Fibroblast of lung (primary cell): Measurements from ENCODE around the gene ETFA. TPM values are rescaled to one million over a fixed set of nuclear protein-coding genes. Genes with fewer than 3 reads are reported as not detected.

Experiments
- DNase-seq, 2 donors: peaks; one replicate each; pipeline versions ENCODE4 v3.0.0 to v3.0.0-alpha.2; 2010; ENCODE audit warnings: low read depth in 2 of 2
- H2AFZ ChIP-seq: 2 replicates; pipeline ENCODE4 v1.5.1; 2012; ENCODE audit warnings: low read length, control low read depth, inconsistent platforms
- H3K27ac ChIP-seq: 2 replicates; pipeline ENCODE4 v1.5.1; 2011; ENCODE audit warnings: low read length, control low read depth; ENCODE audit not compliant: insufficient read depth
- H3K27me3 ChIP-seq: 2 replicates; pipeline ENCODE4 v1.5.1; 2011; ENCODE audit warnings: mild to moderate bottlenecking, low read length; ENCODE audit not compliant: control insufficient read depth, insufficient read depth
- H3K36me3 ChIP-seq: 2 replicates; pipeline ENCODE4 v1.5.1; 2011; ENCODE audit warnings: low read length; ENCODE audit not compliant: control insufficient read depth, insufficient read depth
- H3K4me1 ChIP-seq: 2 replicates; pipeline ENCODE4 v1.5.1; 2011; ENCODE audit warnings: low read length; ENCODE audit not compliant: control insufficient read depth, insufficient read depth; ENCODE audit errors: extremely low read depth
- H3K4me2 ChIP-seq: 2 replicates; pipeline ENCODE4 v1.5.1; 2011; ENCODE audit warnings: low read length, control low read depth; ENCODE audit not compliant: insufficient read depth; ENCODE audit errors: extremely low read depth
- H3K4me3 ChIP-seq, 4 experiments: fragments of 200-600 bp in 1 of 4; sonication (generic) in 1 of 4; replicated peaks in 1 of 4; 2 replicates each; pipeline ENCODE4 v1.5.1; 2011 to 2016; ENCODE audit warnings: low read length in 4 of 4, low read depth in 3 of 4, mild to moderate bottlenecking in 3 of 4, control low read depth in 2 of 4, inconsistent platforms in 1 of 4, mixed read lengths in 1 of 4; ENCODE audit not compliant: insufficient read depth in 1 of 4; ENCODE audit errors: control extremely low read depth in 1 of 4
- H3K79me2 ChIP-seq: 2 replicates; pipeline ENCODE4 v1.5.1; 2012; ENCODE audit warnings: mild to moderate bottlenecking, low read length, inconsistent platforms; ENCODE audit not compliant: control insufficient read depth, insufficient read depth
- H3K9ac ChIP-seq: 2 replicates; pipeline ENCODE4 v1.5.1; 2011; ENCODE audit warnings: mild to moderate bottlenecking, low read length, control low read depth; ENCODE audit not compliant: insufficient read depth
- H3K9me3 ChIP-seq: 2 replicates; pipeline ENCODE4 v1.5.1; 2012; ENCODE audit warnings: low read depth, low read length; ENCODE audit not compliant: control insufficient read depth, insufficient read depth
- H4K20me1 ChIP-seq: 2 replicates; pipeline ENCODE4 v1.5.1; 2011; ENCODE audit warnings: low read length; ENCODE audit not compliant: control insufficient read depth, insufficient read depth; ENCODE audit errors: extremely low read depth
- CTCF ChIP-seq, 2 donors: IDR thresholded peaks in 1 of 2; conservative IDR thresholded peaks in 1 of 2; 1 replicate in 1 of 2; 2 replicates in 1 of 2; pipeline ENCODE4 v1.5.1; 2011 to 2012; ENCODE audit warnings: low read length in 2 of 2, control low read depth in 1 of 2, inconsistent platforms in 1 of 2, low read depth in 1 of 2, mild to moderate bottlenecking in 1 of 2
- EZH2 ChIP-seq: IDR thresholded peaks from 2 replicates; pipeline ENCODE4 v1.5.1; 2012; ENCODE audit warnings: low read length, control low read depth, mild to moderate bottlenecking; ENCODE audit errors: missing control alignments
- polyA plus RNA-seq, 2 donors: library from polyadenylated mRNA; depleted of rRNA in 1 of 2; stranded (reverse) in 1 of 2; unstranded in 1 of 2; fragments of >200 nt; gene quantifications; 2 replicates each; pipeline ENCODE4 v1.2.1, GENCODE V29; 2011 to 2012; ENCODE audit warnings: missing spikeins in 1 of 2
- total RNA-seq: library from RNA; depleted of rRNA; stranded (reverse); fragments of >200 nt; gene quantifications from 2 replicates; pipeline ENCODE4 v1.2.1, GENCODE V29; 2014

ETFA gene
- total and polyA plus RNA-seq, 2 donors (not counting 1 experiment from before 2014, with no cell fraction given): 129 to 161 TPM

- Histone ChIP-seq H3K4me2 (no peak overlapping the region), H3K9me3 (no peaks in the 10 kb centered on the region), H3K9ac (no peak overlapping the region), H3K79me2 (no peaks in the 10 kb centered on the region), H3K27me3 (peaks cover 4% of the 10 kb centered on the region), H4K20me1 (no peaks in the 10 kb centered on the region), H3K4me3 (no peak overlapping the region), H3K36me3 (no peaks in the 10 kb centered on the region), H2AFZ (no peak overlapping the region), H3K4me1 (no peaks in the 10 kb centered on the region), H3K27ac (no peak overlapping the region)
- DNase-seq: no peak
- no peak for TF ChIP-seq EZH2
Measured at GRCh38 chr15:76178296-76179000, 132.8 kb downstream of the ETFA start.

DNA sequence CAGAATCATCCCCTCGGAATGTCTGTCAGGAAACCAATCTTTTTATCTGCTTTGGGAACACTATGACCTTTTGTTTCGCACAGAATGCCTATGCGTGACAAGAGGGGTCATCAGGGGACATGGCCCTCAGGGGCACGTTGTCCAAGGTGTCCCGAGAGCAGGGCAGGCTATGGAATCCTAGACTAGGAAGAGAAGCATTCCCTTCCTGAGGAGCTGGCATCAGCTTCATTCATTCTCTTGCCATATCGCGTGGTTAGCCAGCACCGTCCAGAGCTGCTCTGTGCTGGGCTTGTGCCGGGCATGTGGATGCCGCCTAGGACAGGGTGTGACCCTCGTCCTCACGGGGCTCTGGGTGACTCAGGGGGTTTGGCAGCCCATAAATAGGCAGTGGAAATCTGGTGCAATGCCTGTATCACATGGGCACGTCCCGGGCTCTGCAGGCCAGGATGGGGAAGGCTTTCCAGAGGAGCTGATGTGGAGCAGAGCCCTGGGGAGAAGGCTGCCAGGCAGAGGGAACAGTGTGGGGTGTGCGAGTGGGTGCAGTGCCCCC, 133.7 kb downstream of the ETFA start:
- Histone ChIP-seq H3K79me2 (no peaks in the 10 kb centered on the region), H3K27ac (no peak overlapping the region), H3K9me3 (no peaks in the 10 kb centered on the region), H3K36me3 (no peaks in the 10 kb centered on the region), H3K4me2 (no peak overlapping the region), H3K27me3 (peaks cover 4% of the 10 kb centered on the region), H3K4me3 (no peak overlapping the region), H4K20me1 (no peaks in the 10 kb centered on the region), H3K4me1 (no peaks in the 10 kb centered on the region), H3K9ac (no peak overlapping the region), H2AFZ (no peak overlapping the region)
- no peak for TF ChIP-seq CTCF (conservative IDR thresholded peaks at IDR 0.05 in 1 of 2, IDR thresholded peaks at IDR 0.05 in 1 of 2; ENCODE audit: low read depth in 1 of 2, low read length in 2 of 2)
- no peak for TF ChIP-seq EZH2
- peak; percentile 27 to 77 for DNase-seq

DNA sequence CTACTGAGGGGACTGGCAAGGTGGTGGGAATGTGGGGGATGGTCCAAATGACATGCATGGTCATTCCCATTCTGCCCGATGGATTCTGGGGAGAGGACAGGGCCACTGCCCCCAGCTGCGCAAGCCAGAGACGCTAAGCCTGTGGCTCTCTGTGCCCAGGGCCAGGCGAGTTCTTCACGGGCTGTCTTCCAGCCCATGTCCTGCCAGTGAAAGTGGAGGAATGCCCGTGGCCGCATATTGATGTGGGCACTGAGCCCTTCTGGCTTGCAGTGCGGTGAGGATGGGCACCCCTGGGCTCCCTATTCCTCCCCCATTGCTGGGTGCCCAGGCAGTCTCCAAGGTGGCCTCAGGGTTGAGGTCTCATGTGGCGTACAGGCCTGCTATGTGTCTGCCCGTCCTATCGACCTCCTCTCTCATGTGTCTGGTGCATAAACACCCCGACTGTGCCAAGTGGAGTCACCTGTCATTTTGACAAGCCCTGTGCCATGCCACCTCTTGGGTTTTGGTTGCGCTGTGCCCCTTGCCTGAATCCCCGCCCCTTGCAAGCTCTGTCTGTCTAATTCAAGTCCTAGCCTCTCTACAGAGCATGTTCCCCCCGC, 134.7 kb downstream of the ETFA start:
- Histone ChIP-seq H3K4me1 (no peaks in the 10 kb centered on the region), H3K9me3 (no peaks in the 10 kb centered on the region), H3K36me3 (no peaks in the 10 kb centered on the region), H2AFZ (no peak overlapping the region), H3K9ac (no peak overlapping the region), H4K20me1 (no peaks in the 10 kb centered on the region), H3K27me3 (peaks cover 4% of the 10 kb centered on the region), H3K4me3 (no peak overlapping the region), H3K27ac (no peak overlapping the region), H3K79me2 (no peaks in the 10 kb centered on the region), H3K4me2 (no peak overlapping the region)
- DNase-seq: no peak
- TF ChIP-seq EZH2 (no peak), CTCF (conservative IDR thresholded peaks at IDR 0.05 in 1 of 2, IDR thresholded peaks at IDR 0.05 in 1 of 2; ENCODE audit: low read depth in 1 of 2, low read length in 2 of 2) (no peak)
